Stimulated activated CD4-positive, alpha-beta T cell treated with anti-CD3 and anti-CD28 coated beads, Interleukin-12 subunit alpha, Interleukin-12 subunit beta, amount 100 ng/mL, for 48 hours (primary cell): ENCODE data around the gene MRPL49.

Experiments
- DNase-seq, 3 donors: peaks; one replicate each; pipeline ENCODE4 v3.0.0-alpha.2; 2020; ENCODE audit warnings: low read depth in 2 of 3, low spot score in 1 of 3

Gene MRPL49

GRCh38 chr11:65102142-65103095 is 19.7 kb upstream of the MRPL49 start:
- DNase-seq: no peak

- no peak for DNase-seq
These were observed 18.6 kb upstream of the MRPL49 start for GRCh38 chr11:65103476-65103875.

- DNase-seq: no peak
These were observed 17.5 kb upstream of the MRPL49 start for GRCh38 chr11:65104628-65105027.

DNA sequence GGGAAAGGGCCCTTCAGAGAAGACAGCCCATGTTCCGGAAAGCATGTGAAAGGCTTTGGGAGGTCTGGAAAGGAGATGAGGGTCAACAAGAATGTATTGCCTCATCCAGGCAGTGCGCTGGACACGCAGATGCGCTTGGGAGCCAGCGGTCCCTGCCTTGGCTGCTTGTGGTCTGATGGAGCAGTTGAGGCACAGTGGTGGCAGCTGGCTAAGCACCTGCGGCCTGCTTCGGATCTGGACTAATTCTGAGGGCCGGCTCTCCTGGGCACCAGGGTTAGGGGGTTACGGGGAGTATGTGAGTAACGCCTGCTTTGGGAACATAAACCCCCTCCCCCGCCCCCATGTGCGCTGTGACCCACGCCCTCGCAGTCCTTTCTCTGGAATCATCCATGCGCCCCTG is 15.0 kb upstream of the MRPL49 start:
- DNase-seq: no peak

GRCh38 chr11:65107751-65108468 is 14.2 kb upstream of the MRPL49 start:
- no peak for DNase-seq

GRCh38 chr11:65108469-65109123 is 13.5 kb upstream of the MRPL49 start:
- no peak for DNase-seq

DNA sequence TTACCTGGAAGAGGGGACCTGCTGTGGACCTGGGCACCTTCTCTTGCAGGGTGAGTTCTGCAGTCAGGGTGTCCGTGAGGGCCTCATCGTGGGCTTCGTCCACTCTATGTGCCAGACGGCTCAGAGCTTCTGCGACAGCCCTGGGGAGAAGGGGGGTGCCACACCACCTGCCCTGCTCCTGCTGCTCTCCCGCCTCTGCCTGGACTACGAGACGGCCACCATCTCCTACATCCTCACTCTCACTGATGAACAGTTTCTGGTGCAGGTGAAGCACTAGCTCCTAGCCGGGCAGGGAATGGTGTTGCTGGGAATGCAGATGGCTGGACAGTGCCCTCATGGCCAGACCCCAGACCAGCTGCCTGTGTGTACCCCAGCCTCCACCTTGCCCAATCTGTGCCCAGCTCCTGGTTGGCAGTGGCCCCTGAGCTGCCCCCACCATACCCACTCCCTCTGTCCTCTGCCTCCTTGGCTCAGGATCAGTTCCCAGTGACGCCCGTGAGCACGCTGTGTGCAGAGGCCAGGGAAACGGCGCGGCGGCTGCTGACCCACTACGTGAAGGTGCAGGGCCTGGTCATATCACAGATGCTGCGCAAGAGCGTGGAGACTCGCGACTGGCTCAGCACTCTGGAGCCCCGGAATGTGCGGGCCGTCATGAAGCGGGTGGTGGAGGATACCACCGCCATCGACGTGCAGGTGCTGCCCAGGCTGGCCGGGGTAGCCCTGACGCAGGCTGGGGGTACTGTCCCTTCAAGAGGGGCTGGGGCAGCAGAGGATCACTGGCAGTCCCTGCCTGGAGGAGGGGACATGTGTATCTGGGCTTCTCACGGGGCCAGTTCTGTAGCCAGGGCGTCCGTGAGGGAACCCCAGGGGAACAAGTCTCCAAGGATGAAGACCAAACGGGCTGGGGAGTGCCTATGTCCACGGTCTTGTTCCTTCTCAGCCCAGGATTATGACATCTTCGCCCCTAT is 12.6 kb upstream of the MRPL49 start:
- no peak for DNase-seq

DNA sequence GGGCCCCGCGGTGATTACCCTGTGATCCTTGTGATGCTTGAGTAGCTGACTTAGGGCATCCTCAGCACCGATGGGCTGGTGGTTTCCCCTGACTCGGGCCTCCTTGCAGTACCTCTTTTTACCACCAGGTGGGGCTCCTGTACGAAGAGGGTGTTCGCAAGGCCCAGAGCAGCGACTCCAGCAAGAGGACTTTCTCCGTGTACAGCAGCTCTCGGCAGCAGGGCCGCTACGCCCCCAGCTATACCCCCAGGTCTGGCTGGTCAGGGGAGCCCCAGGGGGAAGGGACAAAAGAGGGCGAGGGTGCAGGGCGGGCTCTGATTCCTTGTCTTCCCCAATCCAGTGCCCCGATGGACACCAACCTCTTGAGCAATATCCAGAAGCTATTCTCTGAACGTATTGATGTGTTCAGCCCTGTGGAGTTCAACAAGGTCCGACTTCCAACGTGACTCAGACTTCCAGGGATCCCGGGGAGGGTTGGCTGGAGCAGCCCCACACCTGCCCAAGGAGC is 11.7 kb upstream of the MRPL49 start:
- DNase-seq: peak; percentile 88 to 100 (median 92)

DNA sequence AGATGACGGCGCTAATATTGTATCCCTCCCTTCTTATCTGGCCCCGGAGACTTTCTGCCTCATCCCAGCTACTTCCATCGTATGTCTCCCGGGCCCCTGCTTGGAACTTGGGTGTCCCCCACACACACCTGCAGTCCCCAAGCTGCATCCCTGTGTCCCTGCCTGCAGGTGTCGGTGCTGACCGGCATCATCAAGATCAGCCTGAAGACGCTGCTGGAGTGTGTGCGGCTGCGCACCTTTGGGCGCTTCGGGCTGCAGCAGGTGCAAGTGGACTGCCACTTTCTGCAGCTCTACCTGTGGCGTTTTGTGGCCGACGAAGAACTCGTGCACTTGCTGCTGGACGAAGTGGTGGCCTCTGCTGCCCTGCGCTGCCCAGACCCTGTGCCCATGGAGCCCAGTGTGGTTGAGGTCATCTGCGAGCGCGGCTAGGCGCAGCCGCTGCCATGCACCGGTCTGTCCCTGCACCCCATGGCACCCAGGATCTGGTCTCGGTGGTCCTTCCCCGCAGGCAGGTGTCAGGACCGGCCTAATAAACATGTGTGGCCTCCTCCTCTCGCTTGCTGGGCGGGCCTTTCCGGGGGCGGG is 10.9 kb upstream of the MRPL49 start:
- no peak for DNase-seq

DNA sequence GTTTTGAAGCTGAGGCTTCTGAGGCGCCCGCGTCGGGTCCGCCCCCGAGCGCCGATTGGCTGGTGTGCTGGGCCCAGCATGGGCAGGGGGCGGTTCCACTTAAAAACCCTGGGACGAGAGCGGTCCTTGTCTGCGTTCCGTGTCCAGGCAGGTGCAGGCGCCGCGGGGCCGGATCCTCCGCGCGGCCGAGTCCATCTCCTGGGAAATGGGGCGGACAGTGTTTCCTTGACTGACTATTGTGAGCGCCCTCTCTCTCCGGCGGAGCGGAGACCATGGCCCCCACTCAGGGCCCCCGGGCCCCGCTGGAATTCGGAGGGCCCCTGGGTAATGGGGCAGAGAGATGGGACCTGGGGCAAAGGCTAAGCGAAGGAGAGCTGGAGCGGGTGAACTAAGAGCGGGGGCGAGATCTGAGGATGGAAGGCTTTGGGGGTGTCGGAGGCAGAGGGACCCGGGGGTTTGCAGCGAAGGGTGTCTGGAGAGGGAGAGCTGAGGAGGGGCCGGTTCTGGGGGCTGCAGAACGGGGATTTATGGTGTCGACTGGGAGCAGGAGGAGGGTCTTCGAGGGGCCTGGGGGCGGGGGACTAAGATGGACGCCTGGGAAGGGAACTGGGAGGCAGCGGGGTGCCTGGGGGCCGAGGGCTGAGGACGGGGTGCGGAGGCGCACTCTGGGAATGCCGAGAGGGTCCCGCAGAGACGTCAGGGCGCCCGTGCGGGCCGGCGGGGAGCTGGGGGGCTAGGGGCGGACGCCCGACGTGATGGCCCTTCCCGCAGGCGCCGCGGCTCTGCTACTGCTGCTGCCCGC is 10.2 kb upstream of the MRPL49 start, which contains the start of gene TM7SF2:
TSS of gene TM7SF2 (plus strand) at position 129 of the 802 bp plus-strand sequence. CDS start at position 273, 144 bp downstream.
- peak; percentile 85 to 95 (median 86) for DNase-seq

- peak in 2 of 3 donors; percentile 67 to 72 for DNase-seq
These were observed 9.4 kb upstream of the MRPL49 start for GRCh38 chr11:65112546-65113360.

DNA sequence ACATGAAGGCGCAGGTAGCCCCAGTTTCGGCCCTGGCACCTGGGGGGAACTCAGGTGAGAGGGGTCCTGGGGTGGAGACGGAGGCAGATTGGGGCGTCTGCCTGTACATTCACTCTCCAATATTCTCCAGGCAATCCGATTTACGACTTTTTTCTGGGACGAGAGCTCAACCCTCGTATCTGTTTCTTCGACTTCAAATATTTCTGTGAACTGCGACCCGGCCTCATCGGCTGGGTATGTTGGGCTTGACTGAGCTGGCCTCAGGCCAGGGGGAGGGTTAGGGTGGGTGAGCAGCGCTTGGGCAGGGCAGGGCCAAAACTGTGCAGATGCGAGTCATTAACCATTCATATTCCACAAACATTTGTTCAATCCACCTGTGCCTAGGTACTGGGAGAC is 8.8 kb upstream of the MRPL49 start:
- no peak for DNase-seq

- no peak for DNase-seq
These were observed 8.3 kb upstream of the MRPL49 start for GRCh38 chr11:65113839-65114238.

GRCh38 chr11:65114538-65115171 is 7.5 kb upstream of the MRPL49 start:
- DNase-seq: no peak

DNA sequence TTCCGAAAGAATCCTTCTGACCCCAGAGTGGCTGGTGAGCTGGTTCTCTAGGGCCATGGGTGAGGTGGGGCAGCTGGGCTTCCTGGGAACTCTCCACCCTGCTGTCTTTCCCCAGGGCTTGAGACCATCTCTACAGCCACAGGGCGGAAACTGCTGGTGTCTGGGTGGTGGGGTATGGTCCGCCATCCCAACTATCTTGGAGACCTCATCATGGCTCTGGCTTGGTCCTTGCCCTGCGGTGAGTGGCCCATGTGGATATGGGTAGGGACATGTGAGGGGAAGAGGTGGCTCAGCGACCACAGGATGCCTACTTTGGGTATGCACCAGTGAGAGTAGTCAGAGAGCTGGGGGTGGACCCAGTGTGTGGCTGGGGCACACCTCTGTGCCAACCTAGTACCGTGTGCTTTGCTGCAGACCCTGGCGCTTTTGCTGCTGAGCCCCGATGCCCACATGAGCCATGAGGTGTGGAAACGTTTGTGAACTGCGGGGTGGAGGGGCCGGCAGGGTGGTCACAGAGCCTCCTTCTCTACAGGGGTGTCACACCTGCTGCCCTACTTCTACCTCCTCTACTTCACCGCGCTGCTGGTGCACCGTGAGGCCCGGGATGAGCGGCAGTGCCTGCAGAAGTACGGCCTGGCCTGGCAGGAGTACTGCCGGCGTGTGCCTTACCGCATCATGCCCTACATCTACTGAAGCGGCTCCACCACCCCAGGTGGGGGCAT is 6.6 kb upstream of the MRPL49 start:
- no peak for DNase-seq

GRCh38 chr11:65116370-65117205 is 5.5 kb upstream of the MRPL49 start:
- peak; percentile 43 to 67 (median 61) for DNase-seq
